Measurements from ENCODE around the gene GOT1.

- TF ChIP-seq EZH2 (IDR thresholded peaks at IDR 0.05; ENCODE audit: borderline replicate concordance, low read depth, low read length, poor library complexity, severe bottlenecking), result no peak
- no peak for TF ChIP-seq CTCF (conservative IDR thresholded peaks at IDR 0.05; ENCODE audit: low read depth, low read length)
Measured at GRCh38 chr10:99395750-99396445, 34.5 kb downstream of the GOT1 start.

Data from A673 (cell line).